Spleen (tissue), 11 donors: ENCODE measurements around the gene CLASRP. TPM values are rescaled to one million over a fixed set of nuclear protein-coding genes. Genes with fewer than 3 reads are reported as not detected.

ENCODE experiments used
- DNase-seq: peaks from one replicate; pipeline ENCODE4 v3.0.0-alpha.2; 2020
- H3K27ac ChIP-seq, 8 donors: fragments of 200-600 bp; sonication (generic) in 7 of 8; 1 replicate in 4 of 8; 2 replicates in 4 of 8; pipeline versions ENCODE4 v1.5.0 to v1.8.0; 2016 to 2021; ENCODE audit warnings: inconsistent platforms in 4 of 8, mild to moderate bottlenecking in 4 of 8, moderate library complexity in 1 of 8
- H3K27me3 ChIP-seq, 7 donors: fragments of 200-600 bp; sonication (generic) in 6 of 7; replicated peaks in 1 of 7; 1 replicate in 4 of 7; 2 replicates in 3 of 7; pipeline versions ENCODE4 v1.5.0 to v1.8.0; 2016 to 2021; ENCODE audit warnings: inconsistent platforms in 3 of 7, mild to moderate bottlenecking in 1 of 7
- H3K36me3 ChIP-seq, 6 donors: fragments of 200-600 bp; sonication (generic) in 5 of 6; 1 replicate in 4 of 6; 2 replicates in 2 of 6; pipeline versions ENCODE4 v1.5.0 to v1.8.0; 2016 to 2021; ENCODE audit warnings: inconsistent platforms in 2 of 6
- H3K4me1 ChIP-seq, 6 donors: fragments of 200-600 bp; sonication (generic) in 5 of 6; 1 replicate in 3 of 6; 2 replicates in 3 of 6; pipeline versions ENCODE4 v1.5.0 to v1.8.0; 2016 to 2021; ENCODE audit warnings: inconsistent platforms in 3 of 6
- H3K4me3 ChIP-seq, 8 donors: fragments of 200-600 bp; sonication (generic) in 7 of 8; 1 replicate in 4 of 8; 2 replicates in 4 of 8; pipeline versions ENCODE4 v1.5.0 to v1.8.0; 2016 to 2021; ENCODE audit warnings: inconsistent platforms in 4 of 8, mild to moderate bottlenecking in 4 of 8, moderate library complexity in 2 of 8
- H3K9me3 ChIP-seq, 8 donors: fragments of 200-600 bp; sonication (generic) in 7 of 8; 1 replicate in 4 of 8; 2 replicates in 4 of 8; pipeline versions ENCODE4 v1.5.0 to v1.8.0; 2016 to 2021; ENCODE audit warnings: inconsistent platforms in 4 of 8
- POLR2A ChIP-seq, 3 donors: fragments of 450-650 bp; IDR thresholded peaks; one replicate each; pipeline ENCODE4 v1.5.1; 2017; ENCODE audit warnings: antibody characterized with exemption in 3 of 3, mild to moderate bottlenecking in 1 of 3
- POLR2AphosphoS5 ChIP-seq, 3 donors: sonication (generic); formaldehyde crosslinking; IDR thresholded peaks; one replicate each; pipeline ENCODE4 v1.5.1; 2017; ENCODE audit warnings: antibody characterized with exemption in 3 of 3
- WGBS, 5 donors: extraction: QIAGEN DNeasy Blood & Tissue Kit in 3 of 5; methylation state at CpG; one replicate each; pipeline versions ENCODE4 v1.1.5 to v1.1.7; 2013 to 2018; 5-methylcytosine and 5-hydroxymethylcytosine counted together
- intact Hi-C: fragments of 100-400 bp; cut with DNase I; formaldehyde crosslinking; loops from one replicate; pipeline ENCODE4 v1.15.0; 2023; ENCODE audit warnings: low total_unique reads
- polyA plus RNA-seq, 3 donors: library from polyadenylated mRNA; stranded (reverse); fragments of 200-250 nt; gene quantifications; one replicate each; pipeline ENCODE4 v1.2.1, GENCODE V29; 2013
- total RNA-seq, 7 donors: library from RNA; depleted of rRNA in 3 of 7; stranded (reverse); fragments of >200 nt in 3 of 7; fragmentation: NEBNext Ultra II Directional in 4 of 7; extraction: Animal tissue kit (Norgen Biotek cat#: 25700) in 4 of 7; gene quantifications; one replicate each; pipeline versions ENCODE4 v1.1.0 to v1.2.1, GENCODE V29; 2016 to 2021
- TF ChIP-seq, protein P1 (sequence below), 11 experiments: fragments of 200-600 bp in 7 of 11; fragments of 450-650 bp in 4 of 11; sonication (generic) in 4 of 11; IDR thresholded peaks in 8 of 11; conservative IDR thresholded peaks in 3 of 11; 1 replicate in 7 of 11; 2 replicates in 4 of 11; pipeline versions ENCODE4 v1.4.0 to v1.8.0; 2016 to 2021; ENCODE audit warnings: antibody characterized with exemption in 11 of 11, inconsistent platforms in 4 of 11, mild to moderate bottlenecking in 1 of 11
- donor health status: healthy with polysubstance abuse.
- donor health status: DM: no; HTN: no; CAD: no; lungs with moderate emphysema.
- donor health status: DM: no; HTN: no; CAD: no.
- donor health status: Bipolar disorder and iron deficiency.
- donor health status: healthy.
- donor health status: DM: no; HTN: no; CAD: no.
- donor health status: DM: yes; HTN: yes; CAD: no.

Gene CLASRP
- total and polyA plus RNA-seq, 10 donors: 61.3 to 215 (median 145) TPM

DNA sequence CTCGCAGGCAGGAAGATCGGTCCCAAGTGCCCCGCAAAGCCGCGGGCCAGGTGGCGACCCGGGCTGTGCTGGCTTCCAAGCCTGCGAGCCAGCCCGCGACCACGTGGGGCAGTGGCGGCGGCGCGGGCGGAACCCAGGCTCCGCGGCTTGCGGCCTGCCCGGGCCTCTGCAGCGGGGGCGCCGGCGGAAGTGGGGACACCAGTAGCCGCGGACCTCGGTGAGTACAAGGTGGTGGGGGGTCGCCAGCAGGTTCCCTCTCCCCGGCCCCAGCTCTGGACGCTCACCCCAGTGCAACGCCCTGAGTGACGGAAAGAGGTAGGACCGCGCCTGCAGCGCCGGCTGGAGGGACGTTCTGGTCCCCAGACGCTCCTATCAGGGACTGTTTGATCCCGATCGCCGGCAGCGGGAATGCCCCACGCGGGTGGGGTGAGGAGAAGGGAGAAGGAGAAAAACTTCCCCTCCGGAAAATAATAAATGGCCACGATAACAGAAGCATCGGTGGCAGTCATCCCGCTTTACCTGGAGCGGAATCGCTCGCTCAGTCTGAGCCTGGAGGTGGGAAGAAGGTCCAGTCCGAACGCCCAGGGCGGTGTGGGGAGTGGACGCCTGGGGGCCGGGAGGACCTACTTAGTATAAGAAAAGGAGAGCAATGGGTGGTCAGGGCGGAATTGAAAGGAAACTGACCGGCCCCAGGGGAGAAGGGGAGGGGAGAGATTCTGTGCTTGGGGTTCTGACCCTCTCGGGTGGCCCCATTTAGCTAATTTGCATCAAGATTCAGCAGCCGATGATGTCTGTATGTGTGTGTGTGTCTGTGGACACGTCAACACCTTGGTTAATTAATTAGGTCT is 40.4 kb downstream of the CLASRP start, which contains the start of gene GEMIN7:
Gene GEMIN7 (plus strand): TSS at position 198 of the 848 bp plus-strand sequence. CDS start 10,855 bp downstream, outside the sequence.
- H3K4me3 ChIP-seq: peak within 1 kb of the TSS; percentile 79 to 99 (median 84)
- H3K36me3 ChIP-seq: peaks cover 0 to 28% (median 11%) of the 10 kb centered on the region in 6 donors
- TF ChIP-seq POLR2A (IDR thresholded peaks at IDR 0.05) (peak in 1 of 3 donors; percentile 73), POLR2AphosphoS5 (IDR thresholded peaks at IDR 0.05) (peak; percentile 80 to 87 (median 84))
- TF ChIP-seq, protein P1, sequence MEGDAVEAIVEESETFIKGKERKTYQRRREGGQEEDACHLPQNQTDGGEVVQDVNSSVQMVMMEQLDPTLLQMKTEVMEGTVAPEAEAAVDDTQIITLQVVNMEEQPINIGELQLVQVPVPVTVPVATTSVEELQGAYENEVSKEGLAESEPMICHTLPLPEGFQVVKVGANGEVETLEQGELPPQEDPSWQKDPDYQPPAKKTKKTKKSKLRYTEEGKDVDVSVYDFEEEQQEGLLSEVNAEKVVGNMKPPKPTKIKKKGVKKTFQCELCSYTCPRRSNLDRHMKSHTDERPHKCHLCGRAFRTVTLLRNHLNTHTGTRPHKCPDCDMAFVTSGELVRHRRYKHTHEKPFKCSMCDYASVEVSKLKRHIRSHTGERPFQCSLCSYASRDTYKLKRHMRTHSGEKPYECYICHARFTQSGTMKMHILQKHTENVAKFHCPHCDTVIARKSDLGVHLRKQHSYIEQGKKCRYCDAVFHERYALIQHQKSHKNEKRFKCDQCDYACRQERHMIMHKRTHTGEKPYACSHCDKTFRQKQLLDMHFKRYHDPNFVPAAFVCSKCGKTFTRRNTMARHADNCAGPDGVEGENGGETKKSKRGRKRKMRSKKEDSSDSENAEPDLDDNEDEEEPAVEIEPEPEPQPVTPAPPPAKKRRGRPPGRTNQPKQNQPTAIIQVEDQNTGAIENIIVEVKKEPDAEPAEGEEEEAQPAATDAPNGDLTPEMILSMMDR (IDR thresholded peaks at IDR 0.05 in 8 of 11, conservative IDR thresholded peaks at IDR 0.05 in 3 of 11): peak in 1 of 11 experiments; percentile 14
- peaks cover 25 to 83% (median 64%) of the 10 kb centered on the region in 6 donors for H3K4me1 ChIP-seq
- no peaks in the 10 kb centered on the region for H3K9me3 ChIP-seq
- intact Hi-C loops: no loop called here
- peak within 1 kb of the TSS; percentile 52 to 90 (median 86) for H3K27ac ChIP-seq
- no peaks in the 10 kb centered on the region for H3K27me3 ChIP-seq
- 0 to 1% (median 0%) methylated on average over 31 to 61 of the region's 61 CpGs for WGBS, 5 donors
- peak; percentile 94 for DNase-seq

DNA sequence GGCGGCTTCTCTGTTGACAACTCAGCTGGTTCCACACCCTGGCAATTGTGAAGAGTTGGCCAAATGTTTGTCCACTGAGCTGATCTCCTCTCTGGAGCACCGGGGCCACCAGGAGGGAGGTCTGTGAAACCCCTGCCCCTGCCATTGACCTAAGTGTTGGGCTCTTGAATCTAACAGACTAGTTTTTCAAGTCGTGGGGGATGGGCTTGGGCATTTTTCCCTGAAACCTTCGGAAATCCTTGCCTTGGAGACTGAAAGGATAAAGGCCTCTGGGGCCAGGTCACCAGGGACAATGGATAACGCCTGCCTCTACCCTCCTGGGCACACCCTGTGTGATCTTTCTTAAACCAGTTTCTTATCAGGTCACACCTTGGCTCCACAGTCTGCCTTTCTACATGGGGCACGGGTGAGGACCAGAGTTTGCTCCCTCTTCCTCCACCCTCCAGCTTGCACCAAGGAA is 41.1 kb downstream of the CLASRP start:
- no peak for DNase-seq
- intact Hi-C loops: no loop called here
- peaks cover 25 to 77% (median 58%) of the 10 kb centered on the region in 6 donors for H3K4me1 ChIP-seq
- no peaks in the 10 kb centered on the region for H3K27me3 ChIP-seq
- TF ChIP-seq, protein P1 (IDR thresholded peaks at IDR 0.05 in 8 of 11, conservative IDR thresholded peaks at IDR 0.05 in 3 of 11): no peak
- TF ChIP-seq POLR2A (IDR thresholded peaks at IDR 0.05): no peak
- TF ChIP-seq POLR2AphosphoS5 (IDR thresholded peaks at IDR 0.05): no peak
- H3K9me3 ChIP-seq: no peaks in the 10 kb centered on the region
- peak overlapping the region; percentile 52 to 90 (median 86) for H3K27ac ChIP-seq
- H3K4me3 ChIP-seq: peak overlapping the region; percentile 79 to 99 (median 84)
- 12 to 18% (median 13%) methylated on average over 6 of the region's 6 CpGs for WGBS, 5 donors
- H3K36me3 ChIP-seq: peaks cover 0 to 32% (median 11%) of the 10 kb centered on the region in 6 donors

DNA sequence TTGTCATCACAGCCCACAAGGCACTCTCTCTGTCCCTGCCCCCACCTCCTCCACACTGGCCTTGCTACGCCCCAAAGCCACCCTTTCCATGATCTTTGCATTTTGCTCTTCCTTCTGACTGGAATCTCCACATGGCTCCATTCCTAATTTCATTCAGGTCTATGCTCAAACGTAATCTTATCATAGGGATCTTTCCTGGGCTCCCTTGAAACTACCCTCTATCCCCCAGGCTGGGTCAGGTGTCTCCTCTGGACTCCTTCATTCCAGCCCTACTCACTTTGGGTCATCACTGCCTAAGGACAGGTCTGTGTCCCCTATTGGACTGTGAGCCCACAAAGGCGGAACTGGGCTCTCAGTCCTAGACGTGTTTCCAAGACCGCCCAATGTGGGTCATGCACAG is 43.3 kb downstream of the CLASRP start:
- TF ChIP-seq, protein P1 (IDR thresholded peaks at IDR 0.05 in 8 of 11, conservative IDR thresholded peaks at IDR 0.05 in 3 of 11): no peak
- TF ChIP-seq POLR2AphosphoS5 (IDR thresholded peaks at IDR 0.05) (no peak), POLR2A (IDR thresholded peaks at IDR 0.05) (no peak)
- H3K4me1 ChIP-seq: peaks cover 17 to 66% (median 40%) of the 10 kb centered on the region in 6 donors
- intact Hi-C loops: no loop called here
- WGBS, 5 donors: 91 to 97% (median 94%) methylated on average over 5 of the region's 5 CpGs
- H3K27me3 ChIP-seq: no peaks in the 10 kb centered on the region
- H3K27ac ChIP-seq: no peak overlapping the region
- no peak overlapping the region for H3K4me3 ChIP-seq
- no peaks in the 10 kb centered on the region for H3K9me3 ChIP-seq
- peaks cover 0 to 51% (median 11%) of the 10 kb centered on the region in 6 donors for H3K36me3 ChIP-seq
- no peak for DNase-seq

DNA sequence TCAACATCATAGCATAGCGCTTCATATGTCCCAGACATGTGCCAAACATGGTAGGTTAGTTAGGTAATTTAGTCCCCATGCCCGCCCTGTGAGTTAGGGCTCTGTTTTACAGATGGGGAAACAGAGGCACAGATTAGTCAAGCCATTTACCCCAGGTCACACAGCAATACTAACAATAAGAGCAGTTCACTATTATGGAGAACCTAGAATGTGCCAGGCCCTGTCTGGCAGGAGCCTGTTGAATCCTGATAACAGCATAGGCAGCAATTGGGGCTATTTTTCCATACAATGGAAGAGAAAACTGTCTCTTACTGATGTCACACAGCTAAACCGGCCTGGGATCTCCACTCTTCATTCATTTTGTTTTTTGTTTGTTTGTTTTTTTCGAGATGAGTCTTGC is 47.6 kb downstream of the CLASRP start:
- Histone ChIP-seq H3K27me3 (no peaks in the 10 kb centered on the region), H3K27ac (no peak overlapping the region), H3K4me1 (peaks cover 7 to 68% (median 28%) of the 10 kb centered on the region in 6 donors), H3K36me3 (peaks cover 0 to 84% (median 20%) of the 10 kb centered on the region in 6 donors), H3K9me3 (no peaks in the 10 kb centered on the region), H3K4me3 (no peak overlapping the region)
- TF ChIP-seq POLR2A (IDR thresholded peaks at IDR 0.05) (no peak), POLR2AphosphoS5 (IDR thresholded peaks at IDR 0.05) (no peak)
- TF ChIP-seq, protein P1 (IDR thresholded peaks at IDR 0.05 in 8 of 11, conservative IDR thresholded peaks at IDR 0.05 in 3 of 11): no peak
- 94 to 97% (median 95%) methylated on average over 4 of the region's 4 CpGs for WGBS, 5 donors
- intact Hi-C loops: no loop called here
- DNase-seq: no peak
